Activated naive CD4-positive, alpha-beta T cell treated with anti-CD3 and anti-CD28 coated beads, Interleukin-2, amount 50 U/mL, for 72 hours (primary cell): ENCODE data around the gene PRELID3B. TPM values are rescaled to one million over a fixed set of nuclear protein-coding genes. Genes with fewer than 3 reads are reported as not detected.
"Not testable (repeated sequence)": the region's sequence is repeated elsewhere in the genome, so short reads cannot be mapped to it uniquely, and the experiment has no call there.

Source experiments
- ATAC-seq, 2 donors: fragments of 150-1000 bp; cut with Tn5 transposase; 2 replicates each; pipeline ENCODE4 v1.10.0; 2021; ENCODE audit warnings: mild to moderate bottlenecking in 2 of 2, moderate library complexity in 2 of 2
- DNase-seq, 2 donors: peaks; one replicate each; pipeline ENCODE4 v3.0.0; 2021 to 2022; ENCODE audit warnings: low spot score in 2 of 2
- H3K27ac Mint-ChIP-seq, 2 donors: one replicate each; pipeline ENCODE4 v1.8.0; 2022; ENCODE audit warnings: mild to moderate bottlenecking in 2 of 2, mixed read lengths in 2 of 2
- H3K36me3 Mint-ChIP-seq, 2 donors: one replicate each; pipeline ENCODE4 v1.8.0; 2022; ENCODE audit warnings: mixed read lengths in 2 of 2
- H3K9me3 Mint-ChIP-seq, 2 donors: one replicate each; pipeline ENCODE4 v1.8.0; 2022; ENCODE audit warnings: mixed read lengths in 2 of 2
- total RNA-seq, 2 donors: library from RNA; stranded (reverse); gene quantifications; one replicate each; pipeline ENCODE4 v1.2.3, GENCODE V29; 2022

PRELID3B gene
- total RNA-seq, 2 donors from 2014 or later, result 118 to 170 TPM

DNA sequence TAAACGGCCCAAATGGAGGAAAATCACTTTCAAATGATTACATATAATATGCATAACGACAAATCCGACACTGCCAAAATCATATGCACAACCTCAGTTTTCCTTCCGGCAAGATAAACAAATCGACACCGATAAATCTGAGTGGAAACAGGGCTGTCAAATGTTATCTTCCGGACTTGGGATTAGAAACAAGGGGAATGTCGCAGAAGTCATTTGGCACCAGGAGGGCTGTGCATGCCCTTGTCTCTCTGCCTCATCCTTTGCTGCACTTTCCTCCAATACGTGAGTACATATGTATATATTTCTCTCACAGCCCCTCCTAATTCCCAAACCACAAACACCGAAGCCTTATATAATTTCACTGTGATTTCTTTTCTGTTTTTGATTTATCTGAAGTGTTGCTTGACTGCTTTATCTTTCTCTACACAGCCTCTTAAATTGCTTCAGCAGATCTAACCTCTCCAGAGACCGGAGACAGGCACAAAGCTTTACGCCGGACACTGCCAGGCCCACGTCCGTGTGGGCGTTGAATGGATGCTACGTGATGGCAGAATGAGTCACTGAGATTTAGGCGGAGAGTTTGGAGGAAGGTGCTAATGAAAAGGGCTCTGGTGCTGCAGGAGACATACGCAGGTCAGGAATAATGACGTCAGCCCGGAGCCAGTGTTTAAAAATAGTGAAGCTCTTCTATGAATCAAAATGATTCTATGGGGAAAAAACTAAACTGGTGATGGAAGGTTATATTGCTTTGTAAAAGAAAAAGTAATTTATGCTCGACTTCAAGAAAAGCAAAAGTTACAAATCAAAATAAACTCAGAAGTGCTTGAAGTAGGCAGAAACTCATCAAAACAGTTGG is 21.0 kb upstream of the PRELID3B start:
- ATAC-seq (no peak), DNase-seq (no peak)
- no peak overlapping the region for H3K27ac Mint-ChIP-seq
- no peaks in the 10 kb centered on the region for H3K36me3 Mint-ChIP-seq
- no peaks in the 10 kb centered on the region for H3K9me3 Mint-ChIP-seq

- no peaks in the 10 kb centered on the region for H3K36me3 Mint-ChIP-seq
- H3K27ac Mint-ChIP-seq, result no peak overlapping the region
- ATAC-seq (no peak), DNase-seq (no peak)
- no peaks in the 10 kb centered on the region for H3K9me3 Mint-ChIP-seq
These were observed 19.5 kb upstream of the PRELID3B start for GRCh38 chr20:59062081-59062480.

GRCh38 chr20:59055302-59055701 is 12.7 kb upstream of the PRELID3B start:
- no peak for ATAC-seq
- Mint-ChIP-seq H3K36me3 (no peaks in the 10 kb centered on the region), H3K9me3 (no peaks in the 10 kb centered on the region), H3K27ac (no peak overlapping the region)
- no peak for DNase-seq

GRCh38 chr20:59051666-59052185 is 9.1 kb upstream of the PRELID3B start:
- no peaks in the 10 kb centered on the region for H3K9me3 Mint-ChIP-seq
- no peaks in the 10 kb centered on the region for H3K36me3 Mint-ChIP-seq
- DNase-seq (no peak), ATAC-seq (no peak)
- H3K27ac Mint-ChIP-seq, result no peak overlapping the region

- Mint-ChIP-seq H3K9me3 (no peaks in the 10 kb centered on the region), H3K36me3 (no peaks in the 10 kb centered on the region), H3K27ac (no peak overlapping the region)
- no peak for ATAC-seq
- no peak for DNase-seq
These were observed 7.9 kb upstream of the PRELID3B start for GRCh38 chr20:59050437-59050836.

- ATAC-seq (no peak), DNase-seq (no peak)
- Mint-ChIP-seq H3K9me3 (no peaks in the 10 kb centered on the region), H3K27ac (no peak overlapping the region), H3K36me3 (no peaks in the 10 kb centered on the region)
These were observed 6.1 kb upstream of the PRELID3B start for GRCh38 chr20:59048681-59049030.

- Mint-ChIP-seq H3K36me3 (no peaks in the 10 kb centered on the region), H3K27ac (peak overlapping the region in 1 of 2 donors; percentile 0), H3K9me3 (no peaks in the 10 kb centered on the region)
- ATAC-seq, result peak; percentile 62 to 93
- no peak for DNase-seq
These were observed 5.5 kb upstream of the PRELID3B start for GRCh38 chr20:59047938-59048680.

- no peak overlapping the region for H3K27ac Mint-ChIP-seq
These were observed 4.3 kb upstream of the PRELID3B start for GRCh38 chr20:59046862-59047261.

GRCh38 chr20:59044796-59045195 is 2.2 kb upstream of the PRELID3B start:
- ATAC-seq, result no peak
- DNase-seq, result no peak
- Mint-ChIP-seq H3K36me3 (peaks cover 11 to 19% of the 10 kb centered on the region in 2 donors), H3K9me3 (no peaks in the 10 kb centered on the region), H3K27ac (no peak overlapping the region)

More at GRCh38 chr20:59046862-59047261, 4.3 kb upstream of the PRELID3B start:
- H3K9me3 Mint-ChIP-seq, result no peaks in the 10 kb centered on the region
- ATAC-seq, result no peak
- no peak for DNase-seq
- no peaks in the 10 kb centered on the region for H3K36me3 Mint-ChIP-seq

DNA sequence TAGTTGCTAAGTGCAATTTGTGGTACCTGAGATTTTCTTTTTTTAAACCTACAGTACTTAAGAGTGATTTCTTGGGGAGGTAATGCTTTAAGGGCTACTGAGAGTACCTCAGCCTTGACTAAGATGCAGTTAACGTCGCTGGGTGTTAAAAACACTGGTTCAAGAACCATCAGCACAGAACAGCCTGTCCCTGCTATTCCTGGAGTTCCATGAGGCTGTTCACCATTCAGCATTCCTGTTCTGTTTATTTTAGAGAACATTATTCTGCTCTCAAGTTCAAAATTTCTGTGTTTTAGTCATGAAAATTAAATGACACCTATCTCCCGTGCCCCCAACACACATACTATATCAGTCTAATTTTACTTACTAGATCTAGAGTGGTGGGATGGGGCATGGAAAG is 1.7 kb upstream of the PRELID3B start:
- ATAC-seq (no peak), DNase-seq (no peak)
- H3K27ac Mint-ChIP-seq, result no peak overlapping the region
- H3K36me3 Mint-ChIP-seq, result peaks cover 11 to 19% of the 10 kb centered on the region in 2 donors
- H3K9me3 Mint-ChIP-seq, result no peaks in the 10 kb centered on the region

GRCh38 chr20:59043698-59044097 is 1.1 kb upstream of the PRELID3B start:
- no peak for DNase-seq
- no peaks in the 10 kb centered on the region for H3K9me3 Mint-ChIP-seq
- peak overlapping the region; percentile 90 to 91 for H3K27ac Mint-ChIP-seq
- H3K36me3 Mint-ChIP-seq, result peaks cover 11 to 19% of the 10 kb centered on the region in 2 donors
- no peak for ATAC-seq

- H3K36me3 Mint-ChIP-seq, result peaks cover 11 to 19% of the 10 kb centered on the region in 2 donors
- DNase-seq (peak; percentile 98), ATAC-seq (peak; percentile 97 to 98)
- H3K27ac Mint-ChIP-seq, result peak overlapping the region; percentile 91 to 93
- no peaks in the 10 kb centered on the region for H3K9me3 Mint-ChIP-seq
These were observed 428 bp upstream of the PRELID3B start for GRCh38 chr20:59042796-59043631.

GRCh38 chr20:59041487-59041886 is 1.1 kb downstream of the PRELID3B start:
- ATAC-seq, DNase-seq, H3K9me3 Mint-ChIP-seq: not testable (repeated sequence)
- H3K36me3 Mint-ChIP-seq, result peaks cover 19% of the 10 kb centered on the region in 2 donors
- H3K27ac Mint-ChIP-seq, result peak overlapping the region; percentile 71 to 91

DNA sequence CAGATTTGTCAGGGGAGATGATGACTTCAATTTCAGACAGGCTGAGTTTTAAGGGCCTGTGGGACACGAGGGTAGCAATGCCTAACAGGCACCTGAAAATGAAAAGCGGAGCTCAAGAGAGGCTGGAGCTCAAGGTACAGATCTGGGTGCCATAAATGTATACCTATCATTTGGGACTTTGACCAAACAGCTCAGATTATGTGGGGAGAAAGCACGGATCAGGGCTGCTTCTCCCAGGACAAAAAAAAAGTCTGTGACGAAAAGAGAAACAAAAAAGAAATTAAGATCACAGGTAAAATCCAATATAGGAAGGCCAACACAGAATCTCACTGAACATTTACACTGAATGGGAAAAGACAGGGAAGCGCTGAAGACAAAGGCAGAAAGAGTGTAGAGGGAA is 1.9 kb downstream of the PRELID3B start:
- ATAC-seq, result no peak
- DNase-seq, result no peak
- Mint-ChIP-seq H3K27ac (peak overlapping the region; percentile 17 to 91), H3K36me3 (peaks cover 21% of the 10 kb centered on the region in 2 donors), H3K9me3 (no peaks in the 10 kb centered on the region)

DNA sequence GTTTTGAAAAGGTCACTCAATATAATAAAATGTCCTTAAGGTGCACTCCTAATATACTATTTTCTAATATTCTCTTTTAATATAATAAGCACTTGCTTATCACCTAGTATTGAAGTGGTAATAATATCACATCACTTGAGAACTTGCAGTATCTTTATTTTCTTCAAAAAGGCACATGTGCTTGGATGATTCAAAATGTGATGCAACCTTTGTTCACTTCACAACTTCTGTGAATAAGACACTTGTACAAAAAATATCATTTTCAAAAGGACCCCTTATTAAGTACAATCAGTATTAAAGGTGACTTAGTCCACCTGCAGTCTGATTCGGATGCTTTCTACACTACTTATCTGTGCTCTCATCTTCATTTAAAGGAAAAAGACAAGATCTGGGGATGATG is 3.4 kb downstream of the PRELID3B start:
- peak overlapping the region; percentile 85 to 91 for H3K27ac Mint-ChIP-seq
- ATAC-seq, result no peak
- peaks cover 25% of the 10 kb centered on the region in 2 donors for H3K36me3 Mint-ChIP-seq
- no peaks in the 10 kb centered on the region for H3K9me3 Mint-ChIP-seq
- DNase-seq, result no peak

DNA sequence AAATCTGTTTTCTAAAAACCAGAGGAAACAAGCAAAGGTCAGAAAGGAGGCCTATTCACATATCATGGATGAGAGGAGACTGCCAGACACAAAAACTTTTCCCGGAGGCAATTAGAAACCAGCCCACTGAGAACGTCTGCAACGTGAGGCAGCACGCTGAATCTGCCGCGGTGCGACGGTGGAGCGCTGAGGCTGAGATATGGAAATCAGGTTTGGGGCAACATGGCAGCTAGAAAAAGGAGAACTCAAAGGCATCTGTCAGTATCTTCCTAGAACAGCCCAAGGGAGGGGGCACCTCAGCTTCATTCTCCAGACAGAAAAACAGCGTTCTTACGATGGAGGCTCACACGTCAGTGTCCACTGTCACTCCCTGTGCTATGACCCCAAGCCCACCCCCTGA is 5.2 kb downstream of the PRELID3B start:
- ATAC-seq, result no peak
- no peak overlapping the region for H3K27ac Mint-ChIP-seq
- peaks cover 25% of the 10 kb centered on the region in 2 donors for H3K36me3 Mint-ChIP-seq
- DNase-seq, result no peak
- no peaks in the 10 kb centered on the region for H3K9me3 Mint-ChIP-seq
